Panc1 (cell line): ENCODE data around the gene CEP128.

Experiments used
- POLR2AphosphoS5 ChIP-seq: IDR thresholded peaks from 2 replicates; pipeline ENCODE4 v1.6.1; 2012; ENCODE audit warnings: mild to moderate bottlenecking, low read depth, low read length, moderate library complexity
- SIN3A ChIP-seq: IDR thresholded peaks from 2 replicates; pipeline ENCODE4 v1.6.1; 2012; ENCODE audit warnings: low read depth, mild to moderate bottlenecking, low read length, moderate library complexity, borderline replicate concordance; ENCODE audit not compliant: insufficient read depth
- TCF7L2 ChIP-seq: IDR thresholded peaks from 2 replicates; pipeline ENCODE4 v1.6.1; 2011; ENCODE audit warnings: mild to moderate bottlenecking, low read depth, low read length, inconsistent platforms
- TF ChIP-seq, protein P1 (sequence below): fragments of 450-650 bp; IDR thresholded peaks from 2 replicates; pipeline ENCODE4 v1.5.1; 2017; ENCODE audit warnings: mild to moderate bottlenecking
- TF ChIP-seq, protein P2 (sequence below), 2 experiments: IDR thresholded peaks; 2 replicates each; pipeline ENCODE4 v1.6.1; 2011 to 2012; ENCODE audit warnings: low read depth in 2 of 2, control low read depth in 1 of 2, low read length in 1 of 2, mild to moderate bottlenecking in 1 of 2, moderate library complexity in 1 of 2; ENCODE audit not compliant: insufficient read depth in 1 of 2

DNA sequence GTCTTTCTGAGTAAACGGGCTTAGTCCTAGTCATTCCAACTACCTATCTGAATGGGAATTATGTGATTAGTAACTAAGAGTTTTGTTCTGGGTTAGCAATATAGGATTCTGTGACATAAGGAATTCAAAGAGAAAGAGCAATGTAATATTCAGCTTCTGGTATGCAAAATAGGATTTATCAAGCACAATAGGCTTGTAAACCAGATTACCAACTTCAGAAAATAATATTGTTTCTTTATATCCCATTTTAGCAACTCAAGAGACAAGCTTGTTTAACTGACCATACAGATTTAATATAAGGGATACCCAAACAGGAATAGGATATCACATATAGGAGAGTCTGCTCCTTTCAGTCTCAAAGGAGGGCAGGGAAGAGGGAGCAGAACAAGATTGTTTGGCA, 240.9 kb downstream of the CEP128 start:
- TF ChIP-seq, protein P1, sequence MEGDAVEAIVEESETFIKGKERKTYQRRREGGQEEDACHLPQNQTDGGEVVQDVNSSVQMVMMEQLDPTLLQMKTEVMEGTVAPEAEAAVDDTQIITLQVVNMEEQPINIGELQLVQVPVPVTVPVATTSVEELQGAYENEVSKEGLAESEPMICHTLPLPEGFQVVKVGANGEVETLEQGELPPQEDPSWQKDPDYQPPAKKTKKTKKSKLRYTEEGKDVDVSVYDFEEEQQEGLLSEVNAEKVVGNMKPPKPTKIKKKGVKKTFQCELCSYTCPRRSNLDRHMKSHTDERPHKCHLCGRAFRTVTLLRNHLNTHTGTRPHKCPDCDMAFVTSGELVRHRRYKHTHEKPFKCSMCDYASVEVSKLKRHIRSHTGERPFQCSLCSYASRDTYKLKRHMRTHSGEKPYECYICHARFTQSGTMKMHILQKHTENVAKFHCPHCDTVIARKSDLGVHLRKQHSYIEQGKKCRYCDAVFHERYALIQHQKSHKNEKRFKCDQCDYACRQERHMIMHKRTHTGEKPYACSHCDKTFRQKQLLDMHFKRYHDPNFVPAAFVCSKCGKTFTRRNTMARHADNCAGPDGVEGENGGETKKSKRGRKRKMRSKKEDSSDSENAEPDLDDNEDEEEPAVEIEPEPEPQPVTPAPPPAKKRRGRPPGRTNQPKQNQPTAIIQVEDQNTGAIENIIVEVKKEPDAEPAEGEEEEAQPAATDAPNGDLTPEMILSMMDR: no peak
- TF ChIP-seq POLR2AphosphoS5: no peak
- TF ChIP-seq, protein P2, sequence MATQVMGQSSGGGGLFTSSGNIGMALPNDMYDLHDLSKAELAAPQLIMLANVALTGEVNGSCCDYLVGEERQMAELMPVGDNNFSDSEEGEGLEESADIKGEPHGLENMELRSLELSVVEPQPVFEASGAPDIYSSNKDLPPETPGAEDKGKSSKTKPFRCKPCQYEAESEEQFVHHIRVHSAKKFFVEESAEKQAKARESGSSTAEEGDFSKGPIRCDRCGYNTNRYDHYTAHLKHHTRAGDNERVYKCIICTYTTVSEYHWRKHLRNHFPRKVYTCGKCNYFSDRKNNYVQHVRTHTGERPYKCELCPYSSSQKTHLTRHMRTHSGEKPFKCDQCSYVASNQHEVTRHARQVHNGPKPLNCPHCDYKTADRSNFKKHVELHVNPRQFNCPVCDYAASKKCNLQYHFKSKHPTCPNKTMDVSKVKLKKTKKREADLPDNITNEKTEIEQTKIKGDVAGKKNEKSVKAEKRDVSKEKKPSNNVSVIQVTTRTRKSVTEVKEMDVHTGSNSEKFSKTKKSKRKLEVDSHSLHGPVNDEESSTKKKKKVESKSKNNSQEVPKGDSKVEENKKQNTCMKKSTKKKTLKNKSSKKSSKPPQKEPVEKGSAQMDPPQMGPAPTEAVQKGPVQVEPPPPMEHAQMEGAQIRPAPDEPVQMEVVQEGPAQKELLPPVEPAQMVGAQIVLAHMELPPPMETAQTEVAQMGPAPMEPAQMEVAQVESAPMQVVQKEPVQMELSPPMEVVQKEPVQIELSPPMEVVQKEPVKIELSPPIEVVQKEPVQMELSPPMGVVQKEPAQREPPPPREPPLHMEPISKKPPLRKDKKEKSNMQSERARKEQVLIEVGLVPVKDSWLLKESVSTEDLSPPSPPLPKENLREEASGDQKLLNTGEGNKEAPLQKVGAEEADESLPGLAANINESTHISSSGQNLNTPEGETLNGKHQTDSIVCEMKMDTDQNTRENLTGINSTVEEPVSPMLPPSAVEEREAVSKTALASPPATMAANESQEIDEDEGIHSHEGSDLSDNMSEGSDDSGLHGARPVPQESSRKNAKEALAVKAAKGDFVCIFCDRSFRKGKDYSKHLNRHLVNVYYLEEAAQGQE (IDR thresholded peaks at IDR 0.05; ENCODE audit: insufficient read depth in 1 of 2, low read depth in 2 of 2, low read length in 1 of 2): no peak
- no peak for TF ChIP-seq SIN3A
- no peak for TF ChIP-seq TCF7L2
